GM12892 (cell line): ENCODE data around the gene MRC1.
A peak's percentile ranks its signal among the peaks of the same experiment; 100 is the strongest.

ENCODE experiments used
- DNase-seq: peaks from one replicate; pipeline ENCODE4 v3.0.0; 2011; ENCODE audit not compliant: insufficient read length
- FAIRE-seq: peaks from 2 replicates; lab custom pipeline; 2011; peaks lifted over from hg19 to GRCh38; lab: Jason Lieb, UNC
- POLR2A ChIP-seq: IDR thresholded peaks from 2 replicates; pipeline ENCODE4 v1.6.1; 2011; ENCODE audit warnings: low read depth, low read length, control low read depth
- POLR2AphosphoS5 ChIP-seq: IDR thresholded peaks from 2 replicates; pipeline ENCODE4 v1.6.1; 2011; ENCODE audit warnings: low read depth, low read length, control low read depth
- TAF1 ChIP-seq: IDR thresholded peaks from 2 replicates; pipeline ENCODE4 v1.6.1; 2011; ENCODE audit warnings: low read depth, mild to moderate bottlenecking, control low read depth, low read length, borderline replicate concordance

Gene MRC1

GRCh38 chr10:17785276-17785930 is 23.7 kb upstream of the MRC1 start:
- no peak for TF ChIP-seq POLR2AphosphoS5
- TF ChIP-seq TAF1, result no peak
- no peak for TF ChIP-seq POLR2A
- DNase-seq, result no peak
- FAIRE-seq, result no peak

GRCh38 chr10:17787087-17787961 is 21.8 kb upstream of the MRC1 start:
- DNase-seq (no peak), FAIRE-seq (no peak)
- no peak for TF ChIP-seq TAF1
- no peak for TF ChIP-seq POLR2A
- no peak for TF ChIP-seq POLR2AphosphoS5

GRCh38 chr10:17788646-17789045 is 20.5 kb upstream of the MRC1 start:
- FAIRE-seq (no peak), DNase-seq (no peak)
- TF ChIP-seq POLR2AphosphoS5, result no peak
- TF ChIP-seq POLR2A, result no peak
- no peak for TF ChIP-seq TAF1

- no peak for FAIRE-seq
- no peak for DNase-seq
- TF ChIP-seq POLR2A (no peak), TAF1 (no peak), POLR2AphosphoS5 (no peak)
Observed at GRCh38 chr10:17789396-17789795, 19.8 kb upstream of the MRC1 start.

- DNase-seq (no peak), FAIRE-seq (no peak)
- TF ChIP-seq POLR2AphosphoS5 (no peak), POLR2A (no peak), TAF1 (no peak)
Observed at GRCh38 chr10:17790651-17791050, 18.5 kb upstream of the MRC1 start.

GRCh38 chr10:17792991-17793390 is 16.2 kb upstream of the MRC1 start:
- no peak for DNase-seq
- TF ChIP-seq POLR2A (no peak), TAF1 (no peak)
- no peak for FAIRE-seq

- TF ChIP-seq POLR2AphosphoS5, result no peak
- no peak for TF ChIP-seq POLR2A
- no peak for TF ChIP-seq TAF1
- DNase-seq (no peak), FAIRE-seq (no peak)
Observed at GRCh38 chr10:17793823-17794644, 15.1 kb upstream of the MRC1 start.

- DNase-seq (no peak), FAIRE-seq (peak; percentile 9)
- TF ChIP-seq TAF1 (no peak), POLR2A (no peak), POLR2AphosphoS5 (no peak)
Observed at GRCh38 chr10:17795083-17795482, 14.1 kb upstream of the MRC1 start.

- TF ChIP-seq POLR2A (no peak), POLR2AphosphoS5 (no peak), TAF1 (no peak)
- no peak for FAIRE-seq
- no peak for DNase-seq
Observed at GRCh38 chr10:17795813-17796594, 13.1 kb upstream of the MRC1 start.

- FAIRE-seq (no peak), DNase-seq (no peak)
- TF ChIP-seq POLR2AphosphoS5 (no peak), POLR2A (no peak), TAF1 (no peak)
Observed at GRCh38 chr10:17801507-17801906, 7.6 kb upstream of the MRC1 start.
